ENCODE measurements around the gene ME2. TPM values are rescaled to one million over a fixed set of nuclear protein-coding genes. Genes with fewer than 3 reads are reported as not detected.

ME2 gene
- total RNA-seq, 4 donors from 2014 or later: 31.9 to 51.5 (median 46.4) TPM

DNA sequence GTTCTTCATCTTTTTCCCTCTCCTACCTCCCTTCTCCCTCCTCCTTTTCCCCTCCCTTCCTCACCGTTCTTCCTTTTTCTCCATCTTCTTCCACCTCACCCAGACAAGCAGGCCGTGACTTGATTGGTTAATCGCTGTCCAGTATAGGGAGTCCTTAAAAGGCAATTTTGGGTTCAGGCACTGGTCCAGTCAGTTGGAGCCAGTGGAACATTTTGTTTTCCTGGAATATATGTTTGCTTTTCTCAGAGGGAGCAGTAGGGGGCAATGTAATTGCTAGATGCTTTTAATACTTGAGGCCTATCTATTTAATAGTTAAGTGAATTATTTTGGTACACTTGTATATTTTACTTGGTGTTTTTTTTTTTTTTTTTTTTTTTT, 103.9 kb downstream of the ME2 start:
- peaks cover 5 to 8% of the 10 kb centered on the region in 2 donors for H3K36me3 ChIP-seq
- TF ChIP-seq, protein P1, sequence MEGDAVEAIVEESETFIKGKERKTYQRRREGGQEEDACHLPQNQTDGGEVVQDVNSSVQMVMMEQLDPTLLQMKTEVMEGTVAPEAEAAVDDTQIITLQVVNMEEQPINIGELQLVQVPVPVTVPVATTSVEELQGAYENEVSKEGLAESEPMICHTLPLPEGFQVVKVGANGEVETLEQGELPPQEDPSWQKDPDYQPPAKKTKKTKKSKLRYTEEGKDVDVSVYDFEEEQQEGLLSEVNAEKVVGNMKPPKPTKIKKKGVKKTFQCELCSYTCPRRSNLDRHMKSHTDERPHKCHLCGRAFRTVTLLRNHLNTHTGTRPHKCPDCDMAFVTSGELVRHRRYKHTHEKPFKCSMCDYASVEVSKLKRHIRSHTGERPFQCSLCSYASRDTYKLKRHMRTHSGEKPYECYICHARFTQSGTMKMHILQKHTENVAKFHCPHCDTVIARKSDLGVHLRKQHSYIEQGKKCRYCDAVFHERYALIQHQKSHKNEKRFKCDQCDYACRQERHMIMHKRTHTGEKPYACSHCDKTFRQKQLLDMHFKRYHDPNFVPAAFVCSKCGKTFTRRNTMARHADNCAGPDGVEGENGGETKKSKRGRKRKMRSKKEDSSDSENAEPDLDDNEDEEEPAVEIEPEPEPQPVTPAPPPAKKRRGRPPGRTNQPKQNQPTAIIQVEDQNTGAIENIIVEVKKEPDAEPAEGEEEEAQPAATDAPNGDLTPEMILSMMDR (IDR thresholded peaks at IDR 0.05): no peak
- TF ChIP-seq POLR2A (IDR thresholded peaks at IDR 0.05): no peak
- no peak for DNase-seq
- H3K27me3 ChIP-seq: no peaks in the 10 kb centered on the region
- no peaks in the 10 kb centered on the region for H3K9me3 ChIP-seq
- 95 to 96% methylated on average over 3 of the region's 3 CpGs for WGBS, 2 donors
- intact Hi-C loops (cut with DNase I): no loop called here
- no peak overlapping the region for H3K4me3 ChIP-seq (replicated peaks in 1 of 3)
- peaks cover 2 to 15% of the 10 kb centered on the region in 2 donors for H3K4me1 ChIP-seq
- H3K27ac ChIP-seq: peak overlapping the region; percentile 40 to 66 (median 61)

DNA sequence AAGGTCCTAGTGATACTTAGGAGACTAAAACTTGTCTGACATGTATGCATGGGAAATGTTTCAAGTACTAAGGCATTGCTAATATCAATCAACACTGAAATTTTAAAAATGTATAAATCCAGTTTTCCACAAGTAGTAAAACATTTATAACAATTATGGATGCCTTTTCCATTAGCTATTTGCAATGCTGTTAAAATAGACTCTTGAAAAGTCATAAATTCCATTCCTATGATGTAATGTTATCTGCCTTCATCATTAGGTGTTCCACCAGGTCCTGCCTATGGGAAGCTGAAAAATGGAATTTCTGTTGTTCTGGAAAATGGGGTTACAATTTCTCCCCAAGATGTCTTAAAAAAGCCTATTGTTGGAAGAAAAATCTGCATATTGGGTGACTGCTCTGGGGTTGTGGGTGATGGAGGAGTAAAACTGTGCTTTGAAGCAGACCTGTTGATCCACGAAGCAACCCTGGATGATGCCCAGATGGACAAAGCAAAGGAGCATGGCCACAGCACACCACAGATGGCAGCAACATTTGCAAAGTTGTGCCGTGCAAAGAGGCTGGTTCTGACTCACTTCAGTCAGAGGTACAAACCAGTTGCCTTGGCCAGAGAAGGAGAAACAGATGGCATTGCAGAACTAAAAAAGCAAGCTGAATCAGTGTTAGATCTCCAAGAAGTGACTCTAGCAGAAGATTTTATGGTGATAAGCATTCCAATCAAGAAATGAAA, 107.6 kb downstream of the ME2 start:
- no peak for DNase-seq

DNA sequence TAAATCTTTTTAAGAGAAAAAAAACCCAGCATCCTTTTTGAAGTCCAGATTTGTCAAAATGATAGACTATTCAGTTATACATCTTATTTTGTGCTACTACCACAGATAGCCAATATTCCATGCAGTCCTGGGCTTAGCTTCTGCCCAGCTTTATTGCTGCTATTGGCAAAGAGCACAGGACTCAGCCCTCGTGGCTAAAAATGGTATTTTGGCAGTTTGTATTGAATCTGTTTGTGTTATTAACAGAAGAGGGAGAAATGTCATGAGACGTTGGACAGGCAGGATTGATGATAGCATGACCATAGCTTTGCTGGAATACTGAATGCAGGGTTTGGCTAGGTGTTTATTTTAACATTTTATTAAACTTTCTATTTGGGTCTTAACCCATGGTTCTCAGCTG, 108.3 kb downstream of the ME2 start:
- Histone ChIP-seq H3K36me3 (peaks cover 0 to 2% of the 10 kb centered on the region in 2 donors), H3K9me3 (no peaks in the 10 kb centered on the region), H3K27me3 (no peaks in the 10 kb centered on the region), H3K27ac (no peak overlapping the region), H3K4me1 (peaks cover 2 to 14% of the 10 kb centered on the region in 2 donors), H3K4me3 (replicated peaks in 1 of 3) (no peak overlapping the region)
- WGBS, 2 donors: 73 to 76% methylated on average over 2 of the region's 2 CpGs
- DNase-seq: no peak
- intact Hi-C loops (cut with DNase I): no loop called here
- TF ChIP-seq POLR2A (IDR thresholded peaks at IDR 0.05): no peak
- TF ChIP-seq, protein P1 (IDR thresholded peaks at IDR 0.05): no peak

More for the DNA sequence above, 107.6 kb downstream of the ME2 start:
- intact Hi-C loops (cut with DNase I): no loop called here
- Histone ChIP-seq H3K36me3 (peaks cover 0 to 2% of the 10 kb centered on the region in 2 donors), H3K9me3 (no peaks in the 10 kb centered on the region), H3K4me3 (replicated peaks in 1 of 3) (no peak overlapping the region), H3K27me3 (no peaks in the 10 kb centered on the region), H3K27ac (no peak overlapping the region), H3K4me1 (peaks cover 2 to 15% of the 10 kb centered on the region in 2 donors)
- TF ChIP-seq POLR2A (IDR thresholded peaks at IDR 0.05): no peak
- WGBS, 2 donors: 86 to 97% methylated on average over 2 of the region's 2 CpGs

DNA sequence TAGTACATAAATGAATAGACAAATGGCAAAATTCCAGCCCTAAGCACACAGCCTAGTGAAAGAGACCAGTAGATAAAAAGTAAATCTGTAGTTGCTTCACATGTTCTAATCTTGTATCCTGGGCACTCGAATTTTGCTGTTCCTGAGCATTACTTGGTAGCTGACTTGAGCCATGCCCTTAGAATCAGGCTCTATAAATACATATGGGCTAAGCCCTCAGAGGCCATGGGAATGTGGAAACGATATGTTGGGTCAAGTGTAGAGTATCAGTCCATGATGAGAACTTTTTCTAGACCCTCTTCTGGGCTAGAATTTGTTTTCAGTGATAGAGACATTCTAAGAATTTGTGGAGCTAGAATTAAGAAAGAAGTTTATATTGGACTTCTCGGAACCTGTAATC, 110.8 kb downstream of the ME2 start:
- no peaks in the 10 kb centered on the region for H3K9me3 ChIP-seq
- no peak overlapping the region for H3K4me3 ChIP-seq (replicated peaks in 1 of 3)
- intact Hi-C loops (cut with DNase I): no loop called here
- TF ChIP-seq, protein P1 (IDR thresholded peaks at IDR 0.05): no peak
- no peak for TF ChIP-seq POLR2A (IDR thresholded peaks at IDR 0.05)
- H3K36me3 ChIP-seq: peaks cover 0 to 2% of the 10 kb centered on the region in 2 donors
- no peaks in the 10 kb centered on the region for H3K27me3 ChIP-seq
- H3K4me1 ChIP-seq: peaks cover 2 to 8% of the 10 kb centered on the region in 2 donors
- no peak overlapping the region for H3K27ac ChIP-seq
- no peak for DNase-seq
- WGBS, 2 donors: 94% methylated on average over 3 of the region's 3 CpGs

DNA sequence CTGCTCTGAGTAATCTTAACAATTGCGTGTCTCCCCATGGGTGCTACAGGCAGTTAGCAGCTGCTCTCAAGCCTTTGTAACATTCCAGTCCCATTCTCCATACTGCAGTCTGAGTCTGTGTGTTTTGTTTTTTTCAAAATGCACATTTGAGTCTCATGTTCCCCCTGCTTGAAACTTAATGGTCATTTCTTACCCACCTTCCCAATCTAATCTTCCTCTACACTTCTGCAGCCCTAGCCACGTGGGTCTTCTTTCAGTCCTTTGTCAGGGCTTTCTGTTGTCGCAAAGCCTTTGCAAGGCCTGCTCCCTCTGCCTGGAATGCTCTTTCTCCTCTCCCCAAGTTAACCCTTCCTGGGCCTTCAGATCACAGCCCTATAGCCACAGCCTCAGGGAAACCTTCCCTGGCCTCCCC, 113.4 kb downstream of the ME2 start:
- WGBS, 2 donors: 76 to 78% methylated on average over 3 of the region's 3 CpGs
- Histone ChIP-seq H3K4me3 (replicated peaks in 1 of 3) (no peak overlapping the region), H3K36me3 (no peaks in the 10 kb centered on the region), H3K9me3 (no peaks in the 10 kb centered on the region), H3K4me1 (no peaks in the 10 kb centered on the region), H3K27ac (no peak overlapping the region), H3K27me3 (no peaks in the 10 kb centered on the region)
- TF ChIP-seq, protein P1 (IDR thresholded peaks at IDR 0.05): no peak
- no peak for TF ChIP-seq POLR2A (IDR thresholded peaks at IDR 0.05)
- DNase-seq: no peak
- intact Hi-C loops (cut with DNase I): no loop called here
